ENCODE measurements around the gene CHMP4B.
A peak's percentile ranks its signal among the peaks of the same experiment; 100 is the strongest.

CHMP4B gene

GRCh38 chr20:33859751-33860150 lies 48.6 kb downstream of the CHMP4B start:
- in situ Hi-C loops (cut with MboI; ENCODE audit: low sequenced_read_pairs, unreplicated experiment) = no loop called here

GRCh38 chr20:33861458-33861857 lies 50.3 kb downstream of the CHMP4B start:
- no peak for TF ChIP-seq CTCF (IDR thresholded peaks at IDR 0.05; ENCODE audit: borderline replicate concordance, control extremely low read depth, extremely low read depth, insufficient read depth, missing control alignments)
- DNase-seq (ENCODE audit: low spot score) = no peak
- in situ Hi-C loops (cut with MboI; ENCODE audit: low sequenced_read_pairs, unreplicated experiment) = no loop called here

More at GRCh38 chr20:33859751-33860150, 48.6 kb downstream of the CHMP4B start:
- DNase-seq (ENCODE audit: low spot score) = no peak
- TF ChIP-seq CTCF (IDR thresholded peaks at IDR 0.05; ENCODE audit: borderline replicate concordance, control extremely low read depth, extremely low read depth, insufficient read depth, missing control alignments) = no peak

GRCh38 chr20:33862709-33863403 lies 51.7 kb downstream of the CHMP4B start:
- DNase-seq (ENCODE audit: low spot score) = peak; percentile 89
- peak; percentile 84 for TF ChIP-seq CTCF (IDR thresholded peaks at IDR 0.05; ENCODE audit: borderline replicate concordance, control extremely low read depth, extremely low read depth, insufficient read depth, missing control alignments)
- in situ Hi-C loops (cut with MboI; ENCODE audit: low sequenced_read_pairs, unreplicated experiment) = no loop called here

GRCh38 chr20:33863440-33864323 lies 52.5 kb downstream of the CHMP4B start:
- no peak for DNase-seq (ENCODE audit: low spot score)
- TF ChIP-seq CTCF (IDR thresholded peaks at IDR 0.05; ENCODE audit: borderline replicate concordance, control extremely low read depth, extremely low read depth, insufficient read depth, missing control alignments) = no peak
- in situ Hi-C loops (cut with MboI; ENCODE audit: low sequenced_read_pairs, unreplicated experiment) = no loop called here

- no peak for TF ChIP-seq CTCF (IDR thresholded peaks at IDR 0.05; ENCODE audit: borderline replicate concordance, control extremely low read depth, extremely low read depth, insufficient read depth, missing control alignments)
- no peak for DNase-seq (ENCODE audit: low spot score)
- in situ Hi-C loops (cut with MboI; ENCODE audit: low sequenced_read_pairs, unreplicated experiment) = no loop called here
Measured at GRCh38 chr20:33864324-33864963, 53.3 kb downstream of the CHMP4B start.

GRCh38 chr20:33865761-33866370 lies 54.7 kb downstream of the CHMP4B start:
- TF ChIP-seq CTCF (IDR thresholded peaks at IDR 0.05; ENCODE audit: borderline replicate concordance, control extremely low read depth, extremely low read depth, insufficient read depth, missing control alignments) = no peak
- DNase-seq (ENCODE audit: low spot score) = no peak
- in situ Hi-C loops (cut with MboI; ENCODE audit: low sequenced_read_pairs, unreplicated experiment) = no loop called here
